Left colon (tissue), 2 donors: ENCODE data around the gene CEBPZ. TPM values are rescaled to one million over a fixed set of nuclear protein-coding genes. Genes with fewer than 3 reads are reported as not detected.

Experiments used
- ATAC-seq: fragments of 200-7000 bp; cut with Tn5 transposase; one replicate; pipeline ENCODE4 v1.9.1; 2020; ENCODE audit warnings: mild to moderate bottlenecking, moderate library complexity
- DNase-seq, 2 donors: peaks; one replicate each; pipeline ENCODE4 v3.0.0-alpha.2; 2020
- intact Hi-C, 2 donors: fragments of 100-400 bp; cut with DNase I in 1 of 2; cut with micrococcal nuclease in 1 of 2; formaldehyde crosslinking; loops; one replicate each; pipeline versions ENCODE4 v1.11.2 to v1.14.0; 2022; cut with DNase I, micrococcal nuclease
- total RNA-seq, 2 donors: library from RNA; stranded (reverse); fragmentation: NEBNext Ultra II Directional; extraction: Animal tissue kit (Norgen Biotek cat#: 25700); gene quantifications; one replicate each; pipeline ENCODE4 v1.2.1, GENCODE V29; 2021
- donor health status: DM: no; HTN: no; CAD: no.
- donor health status: DM: yes; HTN: yes; CAD: no.

Gene CEBPZ
- total RNA-seq, 2 donors from 2014 or later = 36.9 to 40.0 TPM

DNA sequence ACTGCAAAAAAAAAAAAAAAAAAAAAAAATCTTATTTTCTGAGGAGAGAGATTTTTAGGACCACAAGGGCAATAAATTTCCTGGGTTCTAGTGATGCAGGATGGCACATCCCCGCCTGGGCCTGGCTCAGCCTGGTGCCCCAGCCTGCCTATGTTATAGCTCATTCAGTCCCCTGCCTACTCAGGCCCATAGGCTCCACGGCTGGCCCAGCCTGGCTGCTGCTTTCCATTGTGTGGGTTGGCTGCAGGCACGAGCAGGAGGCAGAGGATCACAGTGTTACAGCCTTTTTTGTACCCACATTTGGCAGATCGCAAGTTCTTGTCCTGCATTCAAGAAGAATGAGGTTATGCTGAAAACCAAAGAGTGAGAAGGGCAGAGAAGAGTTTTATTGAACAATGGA, 40.1 kb downstream of the CEBPZ start:
- ATAC-seq (no peak), DNase-seq (no peak)
- intact Hi-C loops = no loop called here

DNA sequence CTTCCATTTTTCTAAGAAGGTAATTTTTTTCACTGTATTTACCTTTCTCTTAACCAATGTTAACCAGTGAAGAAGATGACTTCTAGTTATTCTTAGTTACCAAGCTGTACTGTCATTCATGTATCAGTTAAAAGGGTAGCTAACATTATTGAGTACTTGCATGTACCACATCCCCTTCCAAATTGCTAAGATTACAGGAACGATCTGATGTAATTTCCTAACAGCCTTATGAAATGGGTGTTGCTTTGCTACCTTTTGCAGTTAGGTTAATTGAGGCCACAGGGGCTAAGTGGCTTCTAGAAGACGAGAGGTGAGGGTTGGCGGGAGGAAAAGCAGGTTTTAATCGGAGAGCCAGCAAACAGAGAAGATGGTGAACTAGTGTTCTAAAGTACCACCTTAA, 41.1 kb downstream of the CEBPZ start:
- no peak for DNase-seq
- intact Hi-C loops = no loop called here
- no peak for ATAC-seq

- intact Hi-C loops = no loop called here
- no peak for DNase-seq
- peak; percentile 67 for ATAC-seq
These were observed 41.8 kb downstream of the CEBPZ start for GRCh38 chr2:37189452-37190153.

DNA sequence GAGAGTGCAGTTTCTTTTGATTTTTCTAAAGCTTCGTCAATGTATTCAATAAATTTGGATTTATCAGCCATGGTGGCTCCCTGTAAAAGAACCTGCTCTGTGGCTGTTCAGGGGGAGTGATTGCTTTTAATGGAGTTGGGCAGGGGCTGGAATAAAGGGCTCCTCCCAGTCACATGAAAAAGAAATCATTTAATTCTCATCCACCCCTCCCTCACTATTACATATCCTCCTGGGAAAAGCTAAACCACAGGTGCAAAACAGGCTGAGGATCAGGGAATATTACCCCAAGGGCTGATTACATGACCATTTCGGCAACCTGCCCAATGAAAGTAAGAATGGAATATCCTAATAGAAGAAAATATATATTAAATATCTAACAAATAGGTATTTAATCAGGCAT, 42.8 kb downstream of the CEBPZ start, which contains the start of gene SULT6B1:
Gene SULT6B1 (minus strand): TSS at position 101 of the 400 bp plus-strand sequence. CDS start 30 bp downstream, at position 71.
- intact Hi-C loops = no loop called here
- DNase-seq (no peak), ATAC-seq (no peak)

DNA sequence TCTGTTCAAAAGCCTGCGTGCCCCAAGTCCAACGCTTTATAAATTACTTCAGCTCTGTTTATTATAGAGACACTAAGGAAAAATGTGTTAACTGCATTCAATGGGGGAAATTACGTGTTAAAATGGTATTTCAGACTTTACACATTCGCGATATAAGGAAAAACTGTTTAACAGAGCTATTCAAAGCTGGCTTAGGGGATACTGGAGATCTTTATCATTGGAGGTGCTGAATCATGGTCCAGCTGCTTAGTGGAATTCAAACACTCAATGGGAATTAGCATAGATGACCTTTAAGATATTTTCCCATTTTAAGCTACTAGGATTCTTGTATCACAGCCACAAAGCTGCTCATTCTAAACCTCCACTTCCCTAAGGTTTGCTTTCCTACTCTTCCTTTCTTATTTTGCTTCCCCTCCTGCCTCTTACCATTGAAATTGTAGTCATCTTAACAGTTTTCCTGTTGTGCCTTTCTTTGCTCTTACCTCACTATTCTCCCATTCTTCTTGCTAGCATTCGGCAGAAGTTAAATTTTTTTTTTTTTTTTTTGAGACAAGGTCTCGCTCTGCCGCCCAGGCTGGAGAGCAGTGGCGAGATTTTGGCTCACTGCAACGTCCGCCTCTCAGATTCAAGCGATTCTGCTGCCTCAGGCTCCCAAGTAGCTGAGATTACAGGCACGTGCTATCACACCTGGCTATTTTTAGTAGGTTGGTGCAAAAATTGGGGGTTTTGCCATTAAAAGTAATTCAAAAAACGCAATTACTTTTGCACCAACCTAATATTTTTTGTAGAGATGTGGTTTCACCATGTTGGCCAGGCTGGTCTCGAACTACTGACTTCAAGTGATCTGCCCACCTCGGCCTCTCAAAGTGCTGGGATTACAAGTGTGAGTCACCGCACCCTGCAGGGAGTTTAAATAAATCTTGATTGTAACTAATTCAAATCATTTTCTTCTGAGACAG, 49.4 kb downstream of the CEBPZ start:
- DNase-seq = no peak
- ATAC-seq = no peak
- intact Hi-C loops = no loop called here

GRCh38 chr2:37180640-37181039, 50.8 kb downstream of the CEBPZ start:
- ATAC-seq = no peak
- intact Hi-C loops = no loop called here
- DNase-seq = no peak

- no peak for ATAC-seq
- intact Hi-C loops = no loop called here
These were observed 51.3 kb downstream of the CEBPZ start for GRCh38 chr2:37180006-37180639.

DNA sequence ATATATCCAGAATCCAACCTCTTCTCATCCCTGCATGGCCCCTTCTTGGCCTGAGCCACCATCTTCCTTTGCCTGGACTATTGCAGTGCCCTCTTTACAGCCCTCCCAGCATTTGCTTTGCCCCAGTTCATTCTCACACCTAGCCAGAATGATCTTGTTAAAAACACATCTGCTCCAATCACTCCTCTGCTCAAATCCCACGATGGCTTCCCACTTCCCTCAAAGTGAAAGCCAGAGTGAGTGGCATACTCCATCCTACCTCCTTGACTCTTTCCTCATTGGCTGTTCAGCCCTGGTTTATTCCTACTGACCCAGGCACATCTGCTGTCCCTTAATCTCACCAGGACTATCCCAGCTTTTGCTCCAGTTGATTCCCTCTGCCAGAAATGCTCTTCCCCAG, 57.7 kb downstream of the CEBPZ start:
- intact Hi-C loops = no loop called here

More at GRCh38 chr2:37180006-37180639, 51.3 kb downstream of the CEBPZ start:
- no peak for DNase-seq

DNA sequence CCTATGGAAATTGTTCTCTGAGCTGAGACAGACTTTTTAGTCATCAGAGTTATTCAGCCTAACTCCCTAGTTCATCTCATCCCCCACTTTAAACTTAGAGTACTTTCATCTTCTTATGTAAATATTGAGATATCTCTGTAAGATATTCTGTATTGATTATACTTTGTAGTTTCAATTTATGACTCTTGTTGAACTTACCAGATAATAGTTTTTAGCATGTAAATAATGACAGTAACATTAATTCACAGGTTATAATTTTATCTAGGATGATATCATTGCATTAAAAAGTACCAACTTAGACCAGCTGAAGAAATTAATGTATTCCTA, 59.8 kb downstream of the CEBPZ start:
- no peak for DNase-seq
- intact Hi-C loops = no loop called here
- no peak for ATAC-seq

More for the DNA sequence above, 57.7 kb downstream of the CEBPZ start:
- ATAC-seq (no peak), DNase-seq (no peak)

- DNase-seq (no peak), ATAC-seq (peak; percentile 81)
- intact Hi-C loops = no loop called here
These were observed 63.0 kb downstream of the CEBPZ start for GRCh38 chr2:37168217-37168981.

GRCh38 chr2:37167636-37168180, 63.7 kb downstream of the CEBPZ start:
- ATAC-seq (peak; percentile 94), DNase-seq (no peak)
- intact Hi-C loops = no loop called here

GRCh38 chr2:37164757-37165156, 66.6 kb downstream of the CEBPZ start:
- DNase-seq (no peak), ATAC-seq (no peak)
- intact Hi-C loops = no loop called here

DNA sequence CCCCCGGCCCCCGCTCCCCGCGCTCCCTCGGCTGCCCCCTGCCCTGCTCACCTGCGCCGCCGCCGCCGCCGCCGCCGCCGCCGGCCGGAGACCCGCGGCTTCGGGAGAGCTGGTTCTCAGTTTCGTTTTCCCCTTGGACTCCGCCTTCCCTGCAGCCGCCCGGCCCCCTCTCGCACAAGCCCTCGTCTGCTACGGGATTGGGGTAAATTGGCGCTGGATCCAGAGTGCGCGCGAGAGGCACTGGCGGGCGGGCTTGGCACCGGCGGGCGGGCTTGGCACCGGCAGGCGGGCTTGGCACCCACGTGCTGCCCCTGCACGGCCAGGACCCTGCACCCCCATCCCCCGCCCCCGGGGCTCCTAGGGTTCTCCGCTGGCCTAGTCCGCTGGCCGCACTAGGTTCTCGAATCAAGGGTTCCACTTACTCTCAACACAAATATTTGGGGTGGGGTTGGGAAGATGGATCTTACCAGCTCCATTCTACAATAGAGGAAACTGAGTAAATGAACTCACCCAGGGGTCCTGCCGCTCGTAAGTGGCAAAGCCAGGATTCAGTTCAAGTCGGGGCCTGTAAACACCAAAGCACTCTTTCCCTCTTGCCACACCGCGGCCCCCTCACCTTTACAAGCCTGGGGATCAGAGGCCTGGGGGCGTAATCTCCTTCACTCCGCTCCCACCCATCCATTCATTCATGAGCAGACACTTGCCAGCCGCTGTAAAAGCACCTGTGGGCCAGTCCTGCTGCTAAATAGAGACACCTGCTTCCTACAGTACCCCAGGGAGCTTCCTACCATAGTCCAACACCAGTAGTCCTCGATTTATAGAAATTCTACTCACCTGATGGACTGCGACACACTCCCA, 74.3 kb downstream of the CEBPZ start, which contains the start of gene EIF2AK2:
Gene EIF2AK2 (minus strand): TSS at position 124 of the 858 bp plus-strand sequence. CDS start 9,174 bp downstream, outside the sequence.
- intact Hi-C loops = no loop called here
- DNase-seq = peak; percentile 89
- ATAC-seq = peak; percentile 93

GRCh38 chr2:37156071-37156856, 75.1 kb downstream of the CEBPZ start:
- DNase-seq (peak; percentile 50 to 70), ATAC-seq (peak; percentile 53)
- intact Hi-C loops = no loop called here

- intact Hi-C loops = no loop called here
- DNase-seq (no peak), ATAC-seq (no peak)
These were observed 76.6 kb downstream of the CEBPZ start for GRCh38 chr2:37154785-37155184.

DNA sequence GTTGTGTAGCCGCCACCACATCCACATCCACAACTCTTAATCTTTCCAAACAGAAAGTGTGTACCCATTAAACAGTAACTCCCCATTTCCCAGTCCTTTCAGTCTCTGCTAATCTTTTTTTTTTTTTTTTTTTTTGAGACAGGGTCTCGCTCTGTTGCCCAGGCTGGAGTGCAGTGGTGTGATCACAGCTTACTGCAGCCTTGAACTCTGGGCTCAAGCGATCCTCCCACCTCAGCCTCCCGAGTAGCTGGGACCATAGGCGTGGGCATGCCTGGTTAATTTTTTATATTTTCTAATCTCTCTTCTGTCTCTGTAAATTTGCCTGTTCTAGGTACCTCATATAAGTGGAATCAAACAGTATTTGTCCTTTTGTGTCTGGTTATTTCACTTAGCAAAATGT, 78.2 kb downstream of the CEBPZ start:
- intact Hi-C loops = no loop called here
- ATAC-seq (no peak), DNase-seq (no peak)
